Lower lobe of right lung (tissue), 2 donors: Measurements from ENCODE around the gene NAGA. TPM values are rescaled to one million over a fixed set of nuclear protein-coding genes. Genes with fewer than 3 reads are reported as not detected.

Source experiments
- ATAC-seq, 2 donors: fragments of 200-7000 bp; cut with Tn5 transposase; one replicate each; pipeline ENCODE4 v1.9.1; 2020 to 2022; ENCODE audit warnings: mild to moderate bottlenecking in 2 of 2, moderate library complexity in 2 of 2
- DNase-seq: peaks from one replicate; pipeline ENCODE4 v3.0.0-alpha.2; 2020
- H3K27ac ChIP-seq: fragments of 200-600 bp; one replicate; pipeline ENCODE4 v1.8.0; 2022
- H3K27me3 ChIP-seq: fragments of 200-600 bp; one replicate; pipeline ENCODE4 v1.8.0; 2022; ENCODE audit warnings: low read depth
- H3K36me3 ChIP-seq: fragments of 200-600 bp; one replicate; pipeline ENCODE4 v1.8.0; 2022; ENCODE audit warnings: mild to moderate bottlenecking
- H3K4me1 ChIP-seq: fragments of 200-600 bp; one replicate; pipeline ENCODE4 v1.8.0; 2022
- H3K4me3 ChIP-seq: fragments of 200-600 bp; one replicate; pipeline ENCODE4 v1.8.0; 2022; ENCODE audit warnings: mild to moderate bottlenecking
- H3K9me3 ChIP-seq: fragments of 200-600 bp; one replicate; pipeline ENCODE4 v1.8.0; 2022
- CTCF ChIP-seq: fragments of 200-600 bp; IDR thresholded peaks from one replicate; pipeline ENCODE4 v1.8.0; 2022; ENCODE audit warnings: antibody characterized with exemption, mild to moderate bottlenecking
- intact Hi-C: fragments of 100-400 bp; cut with DNase I; formaldehyde crosslinking; loops from one replicate; pipeline ENCODE4 v1.11.0; 2022
- total RNA-seq: library from RNA; stranded (reverse); fragmentation: NEBNext Ultra II Directional; extraction: Animal tissue kit (Norgen Biotek cat#: 25700); gene quantifications from one replicate; pipeline ENCODE4 v1.2.1, GENCODE V29; 2021
- donor health status: DM: no; HTN: yes; CAD: no; lungs with severe emphysema.

Gene NAGA
- total RNA-seq, 1 donor from 2014 or later, result 40.3 TPM

- H3K4me1 ChIP-seq, result no peaks in the 10 kb centered on the region
- H3K9me3 ChIP-seq, result peaks cover 10% of the 10 kb centered on the region
- no peak overlapping the region for H3K4me3 ChIP-seq
- H3K27ac ChIP-seq, result no peak overlapping the region
- no peaks in the 10 kb centered on the region for H3K36me3 ChIP-seq
- DNase-seq (no peak), ATAC-seq (no peak)
- intact Hi-C loops, result no loop called here
- no peak for TF ChIP-seq CTCF
- no peaks in the 10 kb centered on the region for H3K27me3 ChIP-seq
Observed at GRCh38 chr22:42052765-42053164, 17.8 kb downstream of the NAGA start.

- DNase-seq, result no peak
- H3K9me3 ChIP-seq, result no peaks in the 10 kb centered on the region
- H3K4me1 ChIP-seq, result no peaks in the 10 kb centered on the region
- intact Hi-C loops, result no loop called here
- no peak overlapping the region for H3K4me3 ChIP-seq
- H3K27ac ChIP-seq, result no peak overlapping the region
- TF ChIP-seq CTCF, result no peak
- no peaks in the 10 kb centered on the region for H3K27me3 ChIP-seq
- H3K36me3 ChIP-seq, result no peaks in the 10 kb centered on the region
- no peak for ATAC-seq
Observed at GRCh38 chr22:42050641-42051180, 19.9 kb downstream of the NAGA start.

- Histone ChIP-seq H3K4me1 (no peaks in the 10 kb centered on the region), H3K4me3 (no peak overlapping the region), H3K9me3 (peaks cover 6% of the 10 kb centered on the region), H3K27ac (no peak overlapping the region), H3K27me3 (no peaks in the 10 kb centered on the region), H3K36me3 (no peaks in the 10 kb centered on the region)
- no peak for ATAC-seq
- TF ChIP-seq CTCF, result no peak
- DNase-seq, result no peak
- intact Hi-C loops, result no loop called here
Observed at GRCh38 chr22:42041784-42042183, 28.8 kb downstream of the NAGA start.

- intact Hi-C loops, result no loop called here
- no peak for ATAC-seq
- H3K27ac ChIP-seq, result no peak overlapping the region
Observed at GRCh38 chr22:42039271-42039670, 31.3 kb downstream of the NAGA start.

GRCh38 chr22:42035256-42035655, 35.4 kb downstream of the NAGA start:
- intact Hi-C loops, result no loop called here
- Histone ChIP-seq H3K4me1 (no peaks in the 10 kb centered on the region), H3K9me3 (no peaks in the 10 kb centered on the region), H3K27ac (no peak overlapping the region), H3K36me3 (no peaks in the 10 kb centered on the region), H3K4me3 (no peak overlapping the region), H3K27me3 (no peaks in the 10 kb centered on the region)
- DNase-seq, result no peak
- ATAC-seq, result no peak
- no peak for TF ChIP-seq CTCF

More at GRCh38 chr22:42039271-42039670, 31.3 kb downstream of the NAGA start:
- Histone ChIP-seq H3K27me3 (no peaks in the 10 kb centered on the region), H3K36me3 (no peaks in the 10 kb centered on the region), H3K4me3 (no peak overlapping the region), H3K9me3 (peaks cover 6% of the 10 kb centered on the region), H3K4me1 (no peaks in the 10 kb centered on the region)
- no peak for TF ChIP-seq CTCF
- no peak for DNase-seq
